IMR-90 (cell line): ENCODE results near the gene CD1C. TPM values are rescaled to one million over a fixed set of nuclear protein-coding genes. Genes with fewer than 3 reads are reported as not detected.

ENCODE experiments used
- ATAC-seq: fragments of 200-7000 bp; cut with Tn5 transposase; 2 replicates; pipeline ENCODE4 v1.9.1; 2020; ENCODE audit warnings: low read depth, mild to moderate bottlenecking, moderate library complexity
- BruUV-seq: library from RNA; stranded (reverse); fragments of 400-500 nt; replicated peaks from 2 replicates; lab custom pipeline; 2021; lab: Mats Ljungman, UMichigan
- CTCF ChIA-PET: fragments of 300-600 bp; formaldehyde crosslinking; extraction: SDS; loops from one replicate; lab custom pipeline; 2021; ENCODE audit warnings: antibody characterized with exemption; lab: Yijun Ruan, JAX
- POLR2A ChIA-PET: fragments of 300-600 bp; sonication (Branson Sonifier 250); formaldehyde crosslinking; loops from one replicate; lab custom pipeline; 2022; ENCODE audit warnings: antibody characterized with exemption; ENCODE audit not compliant: unreplicated experiment; lab: Charles Lee
- DNase-seq: peaks from one replicate; pipeline ENCODE4 v3.0.0; 2013
- H2AFZ ChIP-seq: replicated peaks from 2 replicates; pipeline ENCODE3; 2013; ENCODE audit warnings: low read length, mild to moderate bottlenecking; ENCODE audit not compliant: poor library complexity
- H2AK5ac ChIP-seq: 2 replicates; pipeline ENCODE4 v1.6.1; 2013; ENCODE audit warnings: low read depth, low read length, inconsistent platforms
- H2AK9ac ChIP-seq: replicated peaks from 2 replicates; pipeline ENCODE3; 2013; ENCODE audit warnings: mild to moderate bottlenecking, low read depth, low read length, moderate library complexity; ENCODE audit not compliant: poor library complexity
- H2BK120ac ChIP-seq: 2 replicates; pipeline ENCODE4 v1.6.1; 2013; ENCODE audit warnings: low read depth, low read length, inconsistent platforms
- H2BK15ac ChIP-seq: 3 replicates; pipeline ENCODE4 v1.6.1; 2013; ENCODE audit warnings: low read depth, low read length, inconsistent platforms
- H2BK20ac ChIP-seq: 2 replicates; pipeline ENCODE4 v1.6.1; 2013; ENCODE audit warnings: low read depth, mild to moderate bottlenecking, inconsistent platforms, low read length, moderate library complexity
- H2BK5ac ChIP-seq: 2 replicates; pipeline ENCODE4 v1.6.1; 2013; ENCODE audit warnings: mild to moderate bottlenecking, low read depth, low read length, inconsistent platforms; ENCODE audit not compliant: poor library complexity, severe bottlenecking
- H3K14ac ChIP-seq: replicated peaks from 2 replicates; pipeline ENCODE4 v1.6.1; 2013; ENCODE audit warnings: low read depth, low read length, inconsistent platforms
- H3K18ac ChIP-seq: 2 replicates; pipeline ENCODE4 v1.6.1; 2013; ENCODE audit warnings: low read depth, low read length, control low read depth
- H3K23ac ChIP-seq: 2 replicates; pipeline ENCODE4 v1.6.1; 2013; ENCODE audit warnings: low read depth, low read length, inconsistent platforms
- H3K27ac ChIP-seq: 2 replicates; pipeline ENCODE4 v1.5.1; 2013; ENCODE audit warnings: mild to moderate bottlenecking, control low read depth, low read length; ENCODE audit not compliant: insufficient read depth
- H3K27me3 ChIP-seq: 2 replicates; pipeline ENCODE4 v1.6.1; 2013; ENCODE audit warnings: low read length; ENCODE audit not compliant: control insufficient read depth, insufficient read depth
- H3K36me3 ChIP-seq: 2 replicates; pipeline ENCODE4 v1.6.1; 2013; ENCODE audit warnings: low read length, mixed read lengths; ENCODE audit not compliant: control insufficient read depth, insufficient read depth
- H3K4ac ChIP-seq: 2 replicates; pipeline ENCODE4 v1.6.1; 2013; ENCODE audit warnings: low read depth, low read length, inconsistent platforms
- H3K4me1 ChIP-seq: 2 replicates; pipeline ENCODE4 v1.6.1; 2013; ENCODE audit warnings: low read length, mixed read lengths; ENCODE audit not compliant: control insufficient read depth, insufficient read depth
- H3K4me2 ChIP-seq: 2 replicates; pipeline ENCODE4 v1.6.1; 2013; ENCODE audit warnings: low read depth, mild to moderate bottlenecking, control low read depth, low read length, moderate library complexity
- H3K4me3 ChIP-seq: 2 replicates; pipeline ENCODE4 v1.5.1; 2013; ENCODE audit warnings: low read depth, mild to moderate bottlenecking, control low read depth, low read length, moderate library complexity; ENCODE audit not compliant: insufficient read depth
- H3K56ac ChIP-seq: 2 replicates; pipeline ENCODE4 v1.6.1; 2013; ENCODE audit warnings: low read length, inconsistent platforms; ENCODE audit not compliant: insufficient read depth; ENCODE audit errors: extremely low read depth
- H3K79me1 ChIP-seq, 2 experiments: 2 replicates each; pipeline ENCODE4 v1.6.1; 2013; ENCODE audit warnings: low read length in 2 of 2, inconsistent platforms in 1 of 2, low read depth in 1 of 2
- H3K9ac ChIP-seq: 2 replicates; pipeline ENCODE4 v1.6.1; 2013; ENCODE audit warnings: low read depth, low read length, control low read depth
- H3K9me1 ChIP-seq: 2 replicates; pipeline ENCODE4 v1.6.1; 2013; ENCODE audit warnings: low read length, inconsistent platforms; ENCODE audit not compliant: insufficient read depth
- H3K9me3 ChIP-seq: 2 replicates; pipeline ENCODE4 v1.6.1; 2013; ENCODE audit warnings: low read length; ENCODE audit not compliant: control insufficient read depth, insufficient read depth
- H4K20me1 ChIP-seq: 2 replicates; pipeline ENCODE4 v1.6.1; 2013; ENCODE audit warnings: low read length, inconsistent platforms; ENCODE audit not compliant: insufficient read depth
- H4K5ac ChIP-seq: 2 replicates; pipeline ENCODE4 v1.6.1; 2013; ENCODE audit warnings: mild to moderate bottlenecking, low read depth, low read length, control low read depth
- H4K8ac ChIP-seq, 2 experiments: 2 replicates each; pipeline ENCODE4 v1.6.1; 2013; ENCODE audit warnings: low read depth in 2 of 2, low read length in 2 of 2, control low read depth in 1 of 2, inconsistent platforms in 1 of 2
- H4K91ac ChIP-seq: 2 replicates; pipeline ENCODE4 v1.6.1; 2013; ENCODE audit warnings: low read depth, low read length, inconsistent platforms; ENCODE audit not compliant: insufficient read depth
- BHLHE40 ChIP-seq: fragments of 150-350 bp; IDR thresholded peaks from 2 replicates; pipeline ENCODE4 v1.6.1; 2016; ENCODE audit warnings: mild to moderate bottlenecking, low read depth, low read length
- ELK1 ChIP-seq: fragments of 150-350 bp; IDR thresholded peaks from 2 replicates; pipeline ENCODE4 v1.6.1; 2016; ENCODE audit warnings: low read depth, mild to moderate bottlenecking, low read length, moderate library complexity, borderline replicate concordance
- FOS ChIP-seq: fragments of 150-350 bp; IDR thresholded peaks from 2 replicates; pipeline ENCODE4 v1.6.1; 2016; ENCODE audit warnings: low read depth, low read length
- MAFK ChIP-seq: IDR thresholded peaks from 2 replicates; pipeline ENCODE4 v1.6.1; 2012; ENCODE audit warnings: low read depth, low read length, improper control_type of control experiment
- USF2 ChIP-seq: fragments of 150-350 bp; IDR thresholded peaks from 2 replicates; pipeline ENCODE4 v1.6.1; 2017; ENCODE audit warnings: mild to moderate bottlenecking, antibody characterized with exemption, low read length, low read depth
- WGBS, 2 experiments: methylation state at CpG; one replicate each; pipeline versions ENCODE4 v1.1.5 to v1.1.7; 2013; ENCODE audit warnings: missing lambda C conversion rate in 2 of 2; ENCODE audit not compliant: insufficient read length in 1 of 2; ENCODE audit errors: extremely low coverage in 2 of 2; 5-methylcytosine and 5-hydroxymethylcytosine counted together
- dilution Hi-C: fragments of 300-500 bp; cut with HindIII; formaldehyde crosslinking; loops from one replicate; pipeline ENCODE4 v1.14.3; 2018; ENCODE audit warnings: low sequenced_read_pairs; ENCODE audit not compliant: unreplicated experiment
- in situ Hi-C: fragments of 300-500 bp; cut with MboI; formaldehyde crosslinking; loops from 3 replicates; pipeline ENCODE4 v1.14.3; 2019; ENCODE audit warnings: low sequenced_read_pairs, inconsistent platforms, mixed read lengths
- intact Hi-C: fragments of 100-400 bp; cut with micrococcal nuclease; formaldehyde crosslinking; loops from 2 replicates; pipeline ENCODE4 v1.10.0; 2022
- polyA plus RNA-seq, 3 experiments: library from polyadenylated mRNA; depleted of rRNA; stranded (reverse); fragments of >200 nt; gene quantifications; 2 replicates each; pipeline ENCODE4 v1.2.3, GENCODE V29; 2012; ENCODE audit warnings: low replicate concordance in 1 of 3
- total RNA-seq: library from RNA; depleted of rRNA; stranded (reverse); fragments of >200 nt; gene quantifications from 2 replicates; pipeline ENCODE4 v1.2.3, GENCODE V29; 2012

CD1C gene
- total and polyA plus RNA-seq, 2 of the 4 experiments (the other 2 are of a cell fraction), result not detected

- DNase-seq (no peak), ATAC-seq (no peak)
- Histone ChIP-seq H2BK15ac (no peak overlapping the region), H3K9me1 (no peaks in the 10 kb centered on the region), H3K9me3 (no peaks in the 10 kb centered on the region), H3K27ac (no peak overlapping the region), H3K23ac (no peak overlapping the region), H3K14ac (no peak overlapping the region), H4K5ac (no peak overlapping the region), H3K79me1 (no peaks in the 10 kb centered on the region), H3K27me3 (no peaks in the 10 kb centered on the region), H3K4me1 (no peaks in the 10 kb centered on the region), H3K4ac (no peak overlapping the region), H3K56ac (no peak overlapping the region), H4K20me1 (no peaks in the 10 kb centered on the region), H2BK5ac (no peak overlapping the region), H3K36me3 (no peaks in the 10 kb centered on the region), H4K91ac (no peak overlapping the region), H3K9ac (no peak overlapping the region), H3K4me2 (no peak overlapping the region), H2AFZ (no peak overlapping the region), H2AK5ac (no peak overlapping the region), H2BK120ac (no peak overlapping the region), H3K4me3 (no peak overlapping the region), H4K8ac (no peak overlapping the region), H3K18ac (no peak overlapping the region), H2AK9ac (no peak overlapping the region), H2BK20ac (no peak overlapping the region)
- dilution Hi-C loops (no loop called here), intact Hi-C loops (no loop called here), in situ Hi-C loops (no loop called here)
- BruUV-seq, result no TSS peak
- CTCF ChIA-PET, result no interaction called here
- TF ChIP-seq MAFK (no peak), ELK1 (no peak), FOS (no peak), USF2 (no peak), BHLHE40 (no peak)
- WGBS, 2 experiments, result 29% methylated on average over 2 of the region's 4 CpGs; no CpG with 5 or more reads in 1 of the 2 experiments
- POLR2A ChIA-PET, result no interaction called here
Observed at GRCh38 chr1:158286487-158286886, 3.2 kb upstream of the CD1C start.
